Breast epithelium (tissue), 3 donors: ENCODE data around the gene APPL2.

Experiments
- CTCF ChIP-seq, 3 donors: fragments of 450-650 bp; IDR thresholded peaks; one replicate each; pipeline ENCODE4 v1.5.1; 2016 to 2017; ENCODE audit warnings: antibody characterized with exemption in 3 of 3, mild to moderate bottlenecking in 3 of 3, moderate library complexity in 3 of 3
- POLR2A ChIP-seq: fragments of 450-650 bp; IDR thresholded peaks from one replicate; pipeline ENCODE4 v1.6.1; 2016; ENCODE audit warnings: antibody characterized with exemption, mild to moderate bottlenecking, moderate library complexity
- POLR2AphosphoS5 ChIP-seq, 3 donors: sonication (generic); formaldehyde crosslinking; IDR thresholded peaks; one replicate each; pipeline ENCODE4 v1.6.1; 2017; ENCODE audit warnings: antibody characterized with exemption in 3 of 3

DNA sequence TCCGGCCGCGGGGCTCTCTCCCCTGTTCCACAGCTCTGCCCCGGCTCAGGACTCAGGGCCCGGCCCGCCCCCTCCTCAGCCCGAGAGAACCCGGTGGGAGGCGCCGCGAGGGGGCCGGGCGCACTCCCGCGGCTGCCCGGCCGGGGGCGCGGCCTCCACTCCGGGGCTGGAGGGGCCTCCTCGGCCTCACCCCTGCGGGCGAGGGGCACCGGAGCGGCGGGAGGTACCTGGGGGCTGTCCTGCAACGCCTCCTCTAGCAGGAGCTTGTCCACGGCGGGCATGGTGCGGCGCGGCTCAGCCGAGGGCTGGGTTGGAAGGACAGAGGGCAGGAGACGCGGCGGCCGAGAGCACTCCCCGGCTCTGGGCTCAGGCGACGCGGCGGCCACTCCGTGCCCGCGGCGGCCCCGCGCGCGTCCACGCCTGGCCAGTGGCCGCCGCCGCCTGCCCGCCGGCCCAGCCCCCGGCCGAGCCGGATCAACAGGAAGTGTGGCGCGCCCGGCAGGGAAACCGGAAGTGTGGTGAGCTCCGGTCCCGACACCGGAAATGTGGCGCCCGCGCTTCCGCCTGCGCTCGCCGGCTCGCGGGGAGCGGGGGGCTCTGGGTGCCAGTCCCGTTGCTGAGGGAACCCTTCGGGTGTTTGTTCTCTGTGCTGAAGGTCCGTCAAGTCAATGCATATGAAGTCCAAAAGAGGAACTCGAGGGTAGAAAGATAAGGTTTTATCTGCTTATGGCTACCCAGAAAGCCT is at the start of gene APPL2:
- TF ChIP-seq POLR2AphosphoS5 (IDR thresholded peaks at IDR 0.05) (peak; percentile 61 to 85 (median 81)), CTCF (IDR thresholded peaks at IDR 0.05) (peak in 1 of 3 donors; percentile 37), POLR2A (peak; percentile 38)
